A549 treated with DMSO at 1 μM for 4 hours (cell line): Measurements from ENCODE around the gene KRT85. TPM values are rescaled to one million over a fixed set of nuclear protein-coding genes. Genes with fewer than 3 reads are reported as not detected.

Source experiments
- total RNA-seq: library from RNA; stranded (reverse); fragments of 200-300 nt; extraction: Qiagen RNA extraction; gene quantifications from 5 replicates; pipeline ENCODE4 v1.2.3, GENCODE V29; 2022; ENCODE audit warnings: low read depth

KRT85 gene
- total RNA-seq: not detected in 5 replicates

DNA sequence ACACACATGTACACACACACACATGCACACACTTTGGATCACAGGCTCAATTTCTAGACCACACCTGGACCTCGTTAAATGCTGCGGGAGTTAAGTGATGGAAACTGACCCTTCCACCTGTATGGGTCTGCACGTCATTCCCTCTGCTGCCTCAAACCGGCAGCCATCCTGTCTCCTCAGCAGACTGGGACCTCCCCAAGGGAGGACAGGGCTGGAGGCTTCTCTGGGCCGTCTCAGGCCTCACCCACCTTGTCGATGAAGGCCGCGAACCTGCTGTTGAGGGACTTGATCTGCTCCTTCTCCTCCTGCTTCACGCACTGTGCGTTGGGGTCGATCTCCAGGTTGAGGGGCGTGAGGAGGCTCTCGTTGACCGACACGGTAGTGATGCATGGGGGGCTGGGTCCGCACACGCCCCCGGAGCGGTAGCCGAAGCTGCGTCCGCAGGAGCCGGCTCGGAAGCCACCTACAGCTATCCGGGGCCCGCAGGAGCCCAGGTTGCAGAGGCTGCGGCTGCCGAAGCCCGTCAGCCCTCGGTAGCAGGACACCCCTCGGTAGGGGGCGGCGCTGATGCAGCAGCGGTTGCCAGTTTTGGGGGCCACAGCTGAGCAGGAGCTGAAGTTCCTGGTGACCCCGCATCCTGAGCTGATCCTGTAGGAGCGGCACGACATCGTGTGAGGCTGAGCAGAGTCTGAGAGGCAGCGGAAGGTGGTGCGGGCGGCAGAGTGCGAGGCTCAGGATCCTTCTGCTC is at the start of gene KRT85:
Gene KRT85, minus strand, starts transcription at position 744 of the 748 bp plus-strand sequence. Its CDS starts 76 bp downstream, at position 668.

DNA sequence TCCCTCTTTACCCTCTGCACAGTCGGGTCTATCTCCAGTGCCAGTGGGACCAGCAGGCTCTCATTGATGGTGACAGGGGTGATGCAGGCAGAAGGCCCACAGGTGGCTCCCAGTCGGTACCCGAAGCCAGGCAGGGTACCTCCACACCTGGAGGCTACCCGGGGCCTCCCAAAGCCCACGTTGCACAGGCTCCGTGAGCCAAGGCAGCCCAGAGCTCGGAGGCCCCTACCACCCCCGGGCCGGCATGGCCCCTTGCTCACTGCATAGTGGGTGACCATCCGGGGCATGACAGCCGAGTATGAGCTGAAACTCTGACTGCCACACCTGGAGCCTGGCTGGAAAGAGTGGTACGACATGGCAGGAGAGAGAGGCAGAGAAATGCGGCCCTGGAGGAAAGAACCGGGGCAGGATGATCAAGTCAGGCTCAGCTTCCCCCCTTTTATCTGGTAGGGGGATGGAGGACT is 38.7 kb upstream of the KRT85 start, which contains the start of gene KRT82:
Gene KRT82, minus strand, starts transcription at position 414 of the 464 bp plus-strand sequence. Its CDS starts 58 bp downstream, at position 356.

DNA sequence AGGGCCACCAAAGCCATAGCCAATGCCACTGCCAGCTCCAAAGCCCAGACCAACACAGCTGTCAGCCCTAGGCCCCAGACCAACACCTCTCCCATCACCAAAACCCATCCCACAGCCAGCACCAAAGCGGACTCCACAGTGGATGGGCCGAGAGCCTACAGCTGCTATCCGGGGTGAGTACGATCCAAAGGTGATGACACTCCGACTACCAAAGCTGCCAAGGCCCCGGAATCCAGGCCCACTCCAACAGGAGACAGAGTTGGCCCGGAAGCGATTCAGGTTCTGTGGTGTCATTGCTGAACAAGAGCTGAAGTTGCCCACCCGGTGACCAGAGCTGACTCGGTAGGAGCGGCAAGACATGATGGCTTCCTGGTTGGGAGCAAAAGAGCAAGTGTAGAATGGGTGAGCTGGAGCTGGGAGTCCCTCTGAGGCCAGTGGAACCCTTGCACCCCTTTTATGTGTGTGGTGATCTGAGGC is 18.0 kb upstream of the KRT85 start, which contains the start of gene KRT84:
Gene KRT84, minus strand, starts transcription at position 427 of the 477 bp plus-strand sequence. Its CDS starts 67 bp downstream, at position 360.

DNA sequence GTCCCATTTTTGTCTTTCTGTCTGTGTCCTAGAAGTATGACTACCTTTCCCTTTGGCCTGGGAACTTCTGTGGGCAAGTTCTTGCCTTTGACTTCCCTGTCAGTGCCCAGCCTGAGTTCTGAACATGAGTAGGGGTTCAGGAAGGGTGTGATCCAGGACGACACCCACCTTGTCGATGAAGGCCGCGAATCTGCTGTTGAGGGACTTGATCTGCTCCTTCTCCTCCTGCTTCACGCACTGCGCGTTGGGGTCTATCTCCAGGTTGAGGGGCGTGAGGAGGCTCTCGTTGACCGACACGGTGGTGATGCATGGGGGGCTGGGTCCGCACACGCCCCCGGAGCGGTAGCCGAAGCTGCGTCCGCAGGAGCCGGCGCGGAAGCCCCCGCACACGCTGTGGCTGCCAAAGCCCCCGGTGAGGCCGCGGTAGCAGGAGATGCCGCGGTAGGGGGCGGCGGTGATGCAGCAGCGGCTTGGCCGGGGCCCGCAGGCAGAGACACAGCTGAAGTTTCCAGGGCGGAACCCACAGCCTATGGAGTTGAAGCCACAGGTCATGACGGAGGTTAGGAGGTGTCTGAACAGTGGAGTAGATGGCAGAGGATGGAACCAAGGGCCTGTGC is 46.4 kb downstream of the KRT85 start, which contains the start of gene KRT83:
Gene KRT83, minus strand, starts transcription at position 615 of the 617 bp plus-strand sequence. Its CDS starts 63 bp downstream, at position 552.

Other genes with a start within 250 kb of the KRT85 start
- 53.8 to 71.0 TPM (median 63.0 TPM) in 5 replicates for gene KRT80, start 175.5 kb downstream of the KRT85 start, total RNA-seq
- 3,808 to 4,352 TPM (median 4,043 TPM) in 5 replicates for gene KRT7, start 134.2 kb downstream of the KRT85 start, total RNA-seq
- 30.3 to 41.6 TPM (median 35.7 TPM) in 5 replicates for gene KRT86, start 92.8 kb downstream of the KRT85 start, total RNA-seq
- gene KRT81, start 75.9 kb downstream of the KRT85 start, total RNA-seq: 2,993 to 3,705 TPM (median 3,273 TPM) in 5 replicates
- 3.0 to 5.4 TPM (median 4.8 TPM) in 5 replicates for gene KRT83, start 46.1 kb downstream of the KRT85 start, total RNA-seq
- not detected in 5 replicates for gene KRT84, start 18.2 kb upstream of the KRT85 start, total RNA-seq
- gene KRT82, start 38.9 kb upstream of the KRT85 start, total RNA-seq: not detected in 5 replicates
- 0.12 to 0.26 TPM (median 0.18 TPM) in 5 replicates for gene KRT75, start 66.9 kb upstream of the KRT85 start, total RNA-seq
- gene KRT6B, start 84.7 kb upstream of the KRT85 start, total RNA-seq: 0.08 TPM in 1 of 5 replicates, not detected in the others
- gene KRT6C, start 106.3 kb upstream of the KRT85 start, total RNA-seq: not detected in 5 replicates
- 0.18 to 0.52 TPM (median 0.24 TPM) in 5 replicates for gene KRT6A, start 125.8 kb upstream of the KRT85 start, total RNA-seq
- gene KRT5, start 152.9 kb upstream of the KRT85 start, total RNA-seq: 0.11 to 0.47 TPM (median 0.18 TPM) in 5 replicates
- gene KRT71, start 185.7 kb upstream of the KRT85 start, total RNA-seq: not detected in 5 replicates
- not detected in 5 replicates for gene KRT74, start 206.4 kb upstream of the KRT85 start, total RNA-seq
- gene KRT72, start 234.0 kb upstream of the KRT85 start, total RNA-seq: not detected in 5 replicates